SK-N-SH treated with all-trans-retinoic acid at 6 μM for 48 hours (cell line): ENCODE measurements around the gene TMPRSS11F.

Source experiments
- ATAC-seq: fragments of 200-7000 bp; cut with Tn5 transposase; 3 replicates; pipeline ENCODE4 v1.9.1; 2020; ENCODE audit warnings: mild to moderate bottlenecking, moderate library complexity
- ARNTL ChIP-seq: fragments of 450-650 bp; formaldehyde crosslinking; IDR thresholded peaks from 2 replicates; pipeline ENCODE4 v1.5.0; 2020; ENCODE audit warnings: low read depth, mild to moderate bottlenecking, moderate library complexity, borderline replicate concordance
- ESRRG ChIP-seq: fragments of 250-450 bp; sonication (Bioruptor Pico); IDR thresholded peaks from 2 replicates; pipeline ENCODE4 v1.6.1; 2021; ENCODE audit warnings: mild to moderate bottlenecking
- GLIS3 ChIP-seq: fragments of 250-450 bp; sonication (Bioruptor Pico); IDR thresholded peaks from 2 replicates; pipeline ENCODE4 v1.5.0; 2020; ENCODE audit warnings: mild to moderate bottlenecking, moderate library complexity
- ISL1 ChIP-seq: fragments of 250-450 bp; sonication (Bioruptor Pico); IDR thresholded peaks from 2 replicates; pipeline ENCODE4 v2.1.2; 2022; ENCODE audit warnings: mild to moderate bottlenecking, moderate library complexity
- OSR1 ChIP-seq: fragments of 250-450 bp; sonication (Bioruptor Pico); IDR thresholded peaks from 2 replicates; pipeline ENCODE4 v1.8.0; 2022; ENCODE audit warnings: moderate library complexity, mild to moderate bottlenecking, inconsistent platforms
- PPARA ChIP-seq: fragments of 250-450 bp; sonication (Bioruptor Pico); IDR thresholded peaks from 2 replicates; pipeline ENCODE4 v1.5.0; 2020; ENCODE audit warnings: mild to moderate bottlenecking, borderline replicate concordance
- RARB ChIP-seq: fragments of 250-450 bp; sonication (Bioruptor Pico); IDR thresholded peaks from 2 replicates; pipeline ENCODE4 v1.8.0; 2021; ENCODE audit warnings: mild to moderate bottlenecking, moderate library complexity
- SNAI2 ChIP-seq: fragments of 250-450 bp; sonication (Bioruptor Pico); IDR thresholded peaks from 2 replicates; pipeline ENCODE4 v1.5.0; 2020; ENCODE audit warnings: mild to moderate bottlenecking, moderate library complexity
- TCF4 ChIP-seq: fragments of 250-450 bp; sonication (Bioruptor Pico); IDR thresholded peaks from 2 replicates; pipeline ENCODE4 v1.8.0; 2021; ENCODE audit warnings: mild to moderate bottlenecking, moderate library complexity, borderline replicate concordance
- TOX ChIP-seq: fragments of 250-450 bp; sonication (Bioruptor Pico); IDR thresholded peaks from 2 replicates; pipeline ENCODE4 v1.8.0; 2021; ENCODE audit warnings: mild to moderate bottlenecking, moderate library complexity, borderline replicate concordance
- ZFP3 ChIP-seq: fragments of 250-450 bp; sonication (Bioruptor Pico); IDR thresholded peaks from 2 replicates; pipeline ENCODE4 v1.5.0; 2020; ENCODE audit warnings: mild to moderate bottlenecking, moderate library complexity
- ZFP30 ChIP-seq: fragments of 450-650 bp; formaldehyde crosslinking; IDR thresholded peaks from 2 replicates; pipeline ENCODE4 v1.5.0; 2022; ENCODE audit warnings: mild to moderate bottlenecking, moderate library complexity
- ZNF565 ChIP-seq: fragments of 450-650 bp; formaldehyde crosslinking; conservative IDR thresholded peaks from 2 replicates; pipeline ENCODE4 v1.5.0; 2020; ENCODE audit warnings: low read depth, mild to moderate bottlenecking, moderate library complexity
- ZNF70 ChIP-seq: fragments of 450-650 bp; formaldehyde crosslinking; IDR thresholded peaks from 2 replicates; pipeline ENCODE4 v1.5.0; 2020; ENCODE audit warnings: mild to moderate bottlenecking, moderate library complexity
- ZNF8 ChIP-seq: fragments of 450-650 bp; formaldehyde crosslinking; IDR thresholded peaks from 2 replicates; pipeline ENCODE4 v1.5.0; 2020; ENCODE audit warnings: mild to moderate bottlenecking, moderate library complexity
- TF ChIP-seq, protein P1 (sequence below): fragments of 250-450 bp; sonication (Bioruptor Pico); IDR thresholded peaks from 2 replicates; pipeline ENCODE4 v1.8.0; 2021; ENCODE audit warnings: low read depth, mild to moderate bottlenecking, moderate library complexity, borderline replicate concordance
- TF ChIP-seq, protein P2 (sequence below): fragments of 250-450 bp; sonication (Bioruptor Pico); IDR thresholded peaks from 2 replicates; pipeline ENCODE4 v1.8.0; 2020; ENCODE audit warnings: mild to moderate bottlenecking, moderate library complexity, borderline replicate concordance
- TF ChIP-seq, protein P3 (sequence below): fragments of 250-450 bp; sonication (Bioruptor Pico); IDR thresholded peaks from 2 replicates; pipeline ENCODE4 v1.5.0; 2020; ENCODE audit warnings: mild to moderate bottlenecking, moderate library complexity
- TF ChIP-seq, protein P4 (sequence below): fragments of 250-450 bp; sonication (Bioruptor Pico); IDR thresholded peaks from 2 replicates; pipeline ENCODE4 v1.5.1; 2021; ENCODE audit warnings: mild to moderate bottlenecking, moderate library complexity
- TF ChIP-seq, protein P5 (sequence below): fragments of 250-450 bp; sonication (Bioruptor Pico); IDR thresholded peaks from 2 replicates; pipeline ENCODE4 v1.5.1; 2020; ENCODE audit warnings: low read depth, mild to moderate bottlenecking, moderate library complexity

Gene TMPRSS11F

DNA sequence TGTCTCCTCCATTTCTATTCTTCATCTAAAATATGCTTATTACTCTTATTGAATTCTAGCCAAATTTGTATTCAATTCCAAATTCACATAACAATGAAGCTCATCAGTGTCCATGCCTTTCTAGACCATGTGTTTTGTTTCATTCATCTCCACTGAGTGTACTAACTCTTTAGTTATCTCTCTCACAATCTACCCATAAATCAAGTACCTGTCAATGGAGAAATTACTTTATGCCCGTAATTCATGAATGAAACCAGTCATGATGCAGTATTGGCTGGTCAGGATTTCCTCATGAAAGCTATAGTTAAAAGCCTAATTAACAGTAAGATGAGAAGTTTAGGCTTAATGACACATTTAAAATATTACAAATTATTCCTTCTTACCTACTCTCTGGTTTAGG is 12.2 kb upstream of the TMPRSS11F start:
- no peak for ATAC-seq
- no peak for TF ChIP-seq ZFP3 (CRISPR knock-in tag)
- TF ChIP-seq, protein P1, sequence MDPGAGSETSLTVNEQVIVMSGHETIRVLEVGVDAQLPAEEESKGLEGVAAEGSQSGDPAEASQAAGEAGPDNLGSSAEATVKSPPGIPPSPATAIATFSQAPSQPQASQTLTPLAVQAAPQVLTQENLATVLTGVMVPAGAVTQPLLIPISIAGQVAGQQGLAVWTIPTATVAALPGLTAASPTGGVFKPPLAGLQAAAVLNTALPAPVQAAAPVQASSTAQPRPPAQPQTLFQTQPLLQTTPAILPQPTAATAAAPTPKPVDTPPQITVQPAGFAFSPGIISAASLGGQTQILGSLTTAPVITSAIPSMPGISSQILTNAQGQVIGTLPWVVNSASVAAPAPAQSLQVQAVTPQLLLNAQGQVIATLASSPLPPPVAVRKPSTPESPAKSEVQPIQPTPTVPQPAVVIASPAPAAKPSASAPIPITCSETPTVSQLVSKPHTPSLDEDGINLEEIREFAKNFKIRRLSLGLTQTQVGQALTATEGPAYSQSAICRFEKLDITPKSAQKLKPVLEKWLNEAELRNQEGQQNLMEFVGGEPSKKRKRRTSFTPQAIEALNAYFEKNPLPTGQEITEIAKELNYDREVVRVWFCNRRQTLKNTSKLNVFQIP: no peak
- no peak for TF ChIP-seq SNAI2 (CRISPR knock-in tag)
- no peak for TF ChIP-seq TCF4 (CRISPR knock-in tag)
- TF ChIP-seq, protein P2, sequence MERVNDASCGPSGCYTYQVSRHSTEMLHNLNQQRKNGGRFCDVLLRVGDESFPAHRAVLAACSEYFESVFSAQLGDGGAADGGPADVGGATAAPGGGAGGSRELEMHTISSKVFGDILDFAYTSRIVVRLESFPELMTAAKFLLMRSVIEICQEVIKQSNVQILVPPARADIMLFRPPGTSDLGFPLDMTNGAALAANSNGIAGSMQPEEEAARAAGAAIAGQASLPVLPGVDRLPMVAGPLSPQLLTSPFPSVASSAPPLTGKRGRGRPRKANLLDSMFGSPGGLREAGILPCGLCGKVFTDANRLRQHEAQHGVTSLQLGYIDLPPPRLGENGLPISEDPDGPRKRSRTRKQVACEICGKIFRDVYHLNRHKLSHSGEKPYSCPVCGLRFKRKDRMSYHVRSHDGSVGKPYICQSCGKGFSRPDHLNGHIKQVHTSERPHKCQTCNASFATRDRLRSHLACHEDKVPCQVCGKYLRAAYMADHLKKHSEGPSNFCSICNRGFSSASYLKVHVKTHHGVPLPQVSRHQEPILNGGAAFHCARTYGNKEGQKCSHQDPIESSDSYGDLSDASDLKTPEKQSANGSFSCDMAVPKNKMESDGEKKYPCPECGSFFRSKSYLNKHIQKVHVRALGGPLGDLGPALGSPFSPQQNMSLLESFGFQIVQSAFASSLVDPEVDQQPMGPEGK (CRISPR knock-in tag): no peak
- TF ChIP-seq, protein P3, sequence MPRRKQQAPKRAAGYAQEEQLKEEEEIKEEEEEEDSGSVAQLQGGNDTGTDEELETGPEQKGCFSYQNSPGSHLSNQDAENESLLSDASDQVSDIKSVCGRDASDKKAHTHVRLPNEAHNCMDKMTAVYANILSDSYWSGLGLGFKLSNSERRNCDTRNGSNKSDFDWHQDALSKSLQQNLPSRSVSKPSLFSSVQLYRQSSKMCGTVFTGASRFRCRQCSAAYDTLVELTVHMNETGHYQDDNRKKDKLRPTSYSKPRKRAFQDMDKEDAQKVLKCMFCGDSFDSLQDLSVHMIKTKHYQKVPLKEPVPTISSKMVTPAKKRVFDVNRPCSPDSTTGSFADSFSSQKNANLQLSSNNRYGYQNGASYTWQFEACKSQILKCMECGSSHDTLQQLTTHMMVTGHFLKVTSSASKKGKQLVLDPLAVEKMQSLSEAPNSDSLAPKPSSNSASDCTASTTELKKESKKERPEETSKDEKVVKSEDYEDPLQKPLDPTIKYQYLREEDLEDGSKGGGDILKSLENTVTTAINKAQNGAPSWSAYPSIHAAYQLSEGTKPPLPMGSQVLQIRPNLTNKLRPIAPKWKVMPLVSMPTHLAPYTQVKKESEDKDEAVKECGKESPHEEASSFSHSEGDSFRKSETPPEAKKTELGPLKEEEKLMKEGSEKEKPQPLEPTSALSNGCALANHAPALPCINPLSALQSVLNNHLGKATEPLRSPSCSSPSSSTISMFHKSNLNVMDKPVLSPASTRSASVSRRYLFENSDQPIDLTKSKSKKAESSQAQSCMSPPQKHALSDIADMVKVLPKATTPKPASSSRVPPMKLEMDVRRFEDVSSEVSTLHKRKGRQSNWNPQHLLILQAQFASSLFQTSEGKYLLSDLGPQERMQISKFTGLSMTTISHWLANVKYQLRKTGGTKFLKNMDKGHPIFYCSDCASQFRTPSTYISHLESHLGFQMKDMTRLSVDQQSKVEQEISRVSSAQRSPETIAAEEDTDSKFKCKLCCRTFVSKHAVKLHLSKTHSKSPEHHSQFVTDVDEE (CRISPR knock-in tag): no peak
- no peak for TF ChIP-seq OSR1
- TF ChIP-seq PPARA (CRISPR knock-in tag): no peak
- no peak for TF ChIP-seq ZFP30 (CRISPR knock-in tag)
- no peak for TF ChIP-seq ARNTL (CRISPR knock-in tag)
- no peak for TF ChIP-seq ZNF70 (CRISPR knock-in tag)
- TF ChIP-seq ZNF8 (CRISPR knock-in tag): no peak

DNA sequence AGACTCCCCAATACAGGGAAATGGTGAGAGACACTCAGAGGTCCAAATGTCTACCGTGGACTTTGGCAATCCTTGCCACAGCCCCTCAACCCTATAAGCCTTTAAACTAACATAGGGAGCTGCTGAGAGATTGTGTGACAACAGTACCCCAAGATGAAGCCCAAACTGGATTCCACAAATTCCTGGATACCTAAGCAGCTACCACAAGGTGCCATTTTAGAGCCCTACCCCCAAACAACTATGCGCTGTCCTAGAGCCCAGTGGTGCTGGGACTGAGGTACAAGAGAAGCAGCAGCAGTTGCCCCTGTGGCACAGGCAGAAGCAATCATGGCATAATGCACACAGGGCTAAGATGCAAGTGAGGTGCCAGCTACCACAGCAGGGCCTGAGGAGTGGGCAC is 2.7 kb upstream of the TMPRSS11F start:
- no peak for TF ChIP-seq RARB
- TF ChIP-seq, protein P4, sequence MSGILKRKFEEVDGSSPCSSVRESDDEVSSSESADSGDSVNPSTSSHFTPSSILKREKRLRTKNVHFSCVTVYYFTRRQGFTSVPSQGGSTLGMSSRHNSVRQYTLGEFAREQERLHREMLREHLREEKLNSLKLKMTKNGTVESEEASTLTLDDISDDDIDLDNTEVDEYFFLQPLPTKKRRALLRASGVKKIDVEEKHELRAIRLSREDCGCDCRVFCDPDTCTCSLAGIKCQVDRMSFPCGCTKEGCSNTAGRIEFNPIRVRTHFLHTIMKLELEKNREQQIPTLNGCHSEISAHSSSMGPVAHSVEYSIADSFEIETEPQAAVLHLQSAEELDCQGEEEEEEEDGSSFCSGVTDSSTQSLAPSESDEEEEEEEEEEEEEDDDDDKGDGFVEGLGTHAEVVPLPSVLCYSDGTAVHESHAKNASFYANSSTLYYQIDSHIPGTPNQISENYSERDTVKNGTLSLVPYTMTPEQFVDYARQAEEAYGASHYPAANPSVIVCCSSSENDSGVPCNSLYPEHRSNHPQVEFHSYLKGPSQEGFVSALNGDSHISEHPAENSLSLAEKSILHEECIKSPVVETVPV (CRISPR knock-in tag): no peak
- TF ChIP-seq GLIS3 (CRISPR knock-in tag): no peak
- no peak for TF ChIP-seq SNAI2 (CRISPR knock-in tag)
- no peak for TF ChIP-seq OSR1
- TF ChIP-seq ZFP30 (CRISPR knock-in tag): no peak
- no peak for TF ChIP-seq ZNF8 (CRISPR knock-in tag)
- TF ChIP-seq ZFP3 (CRISPR knock-in tag): no peak
- TF ChIP-seq ZNF70 (CRISPR knock-in tag): no peak
- no peak for TF ChIP-seq TOX (CRISPR knock-in tag)
- TF ChIP-seq, protein P3 (CRISPR knock-in tag): no peak
- TF ChIP-seq, protein P2 (CRISPR knock-in tag): no peak
- no peak for ATAC-seq

DNA sequence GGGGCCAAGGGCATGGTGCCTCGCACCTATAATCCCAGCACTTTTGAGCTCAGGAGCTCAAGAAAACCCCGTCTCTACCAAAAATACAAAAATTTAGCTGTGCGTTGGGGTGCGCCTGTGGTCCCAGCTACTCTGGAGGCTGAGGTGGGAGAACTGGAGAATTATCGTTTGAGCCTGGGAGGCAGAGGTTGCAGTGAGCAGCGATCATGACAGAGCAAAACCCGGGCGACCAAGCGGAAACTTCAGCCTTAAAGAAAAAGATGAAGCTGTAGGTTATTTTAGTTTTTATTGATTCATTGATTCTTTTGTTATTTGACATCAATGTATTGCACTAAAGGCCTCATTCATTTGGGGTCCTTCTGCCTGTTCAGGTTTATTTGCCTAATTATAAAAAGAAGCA is 5.4 kb downstream of the TMPRSS11F start:
- TF ChIP-seq, protein P2 (CRISPR knock-in tag): no peak
- TF ChIP-seq ISL1 (CRISPR knock-in tag): no peak
- TF ChIP-seq TOX (CRISPR knock-in tag): no peak
- TF ChIP-seq ZFP3 (CRISPR knock-in tag): no peak
- no peak for TF ChIP-seq ZNF8 (CRISPR knock-in tag)
- TF ChIP-seq OSR1: no peak
- TF ChIP-seq, protein P5, sequence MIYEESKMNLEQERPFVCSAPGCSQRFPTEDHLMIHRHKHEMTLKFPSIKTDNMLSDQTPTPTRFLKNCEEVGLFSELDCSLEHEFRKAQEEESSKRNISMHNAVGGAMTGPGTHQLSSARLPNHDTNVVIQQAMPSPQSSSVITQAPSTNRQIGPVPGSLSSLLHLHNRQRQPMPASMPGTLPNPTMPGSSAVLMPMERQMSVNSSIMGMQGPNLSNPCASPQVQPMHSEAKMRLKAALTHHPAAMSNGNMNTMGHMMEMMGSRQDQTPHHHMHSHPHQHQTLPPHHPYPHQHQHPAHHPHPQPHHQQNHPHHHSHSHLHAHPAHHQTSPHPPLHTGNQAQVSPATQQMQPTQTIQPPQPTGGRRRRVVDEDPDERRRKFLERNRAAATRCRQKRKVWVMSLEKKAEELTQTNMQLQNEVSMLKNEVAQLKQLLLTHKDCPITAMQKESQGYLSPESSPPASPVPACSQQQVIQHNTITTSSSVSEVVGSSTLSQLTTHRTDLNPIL (CRISPR knock-in tag): no peak
- TF ChIP-seq RARB: no peak
- TF ChIP-seq TCF4 (CRISPR knock-in tag): no peak
- TF ChIP-seq ESRRG: no peak
- no peak for TF ChIP-seq ARNTL (CRISPR knock-in tag)
- TF ChIP-seq ZFP30 (CRISPR knock-in tag): no peak
- no peak for TF ChIP-seq ZNF565 (CRISPR knock-in tag)
- TF ChIP-seq ZNF70 (CRISPR knock-in tag): no peak
- no peak for ATAC-seq
